ENCODE data around the gene NR3C1. TPM values are rescaled to one million over a fixed set of nuclear protein-coding genes. Genes with fewer than 3 reads are reported as not detected.

Gene NR3C1
- total RNA-seq, 1 experiment from 2014 or later, result 31.4 TPM

DNA sequence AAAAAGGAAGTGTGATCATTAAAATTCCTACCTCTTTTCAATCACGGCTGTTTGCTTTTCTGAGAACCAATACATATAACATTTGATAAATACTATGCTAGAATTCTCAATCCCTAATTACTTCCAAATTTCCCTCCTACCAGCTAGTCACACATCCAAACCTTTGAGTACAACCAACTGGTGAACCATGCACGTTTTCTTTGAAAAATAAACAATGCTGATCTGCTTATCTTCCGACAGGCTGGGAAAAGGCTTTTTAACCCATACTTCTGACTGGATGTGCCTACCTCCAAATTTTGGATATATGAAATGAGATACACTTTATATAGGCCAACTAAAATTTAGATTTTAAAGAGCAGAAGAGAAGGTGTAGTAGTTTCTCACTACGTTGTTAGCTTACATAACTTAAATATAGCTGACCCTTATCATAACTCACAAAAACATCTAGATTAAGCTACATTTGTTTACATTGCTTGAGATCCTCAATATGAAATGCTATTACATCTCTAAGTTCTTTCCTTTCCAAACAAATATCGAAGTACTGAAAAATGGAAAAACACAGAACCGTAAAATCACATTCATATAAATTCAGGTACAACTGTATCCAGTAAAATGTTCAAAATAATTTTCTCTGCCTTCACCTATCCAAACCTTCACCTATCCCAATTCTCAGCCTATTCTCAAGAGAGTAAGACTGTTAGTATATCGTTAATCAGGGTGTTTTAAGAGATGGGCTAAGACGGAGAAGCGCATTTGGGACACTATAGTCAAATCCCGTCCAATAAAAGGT, 2.1 kb downstream of the NR3C1 start:
- H4K91ac ChIP-seq (ENCODE audit: insufficient read length, low read depth, low read length), result no peak overlapping the region
- no peak overlapping the region for H2BK15ac ChIP-seq (ENCODE audit: low read depth, low read length)
- peaks cover 8% of the 10 kb centered on the region for H3K4me1 ChIP-seq (ENCODE audit: insufficient read depth, low read length)
- no peak overlapping the region for H3K56ac ChIP-seq (ENCODE audit: insufficient read length, low read depth, low read length)
- no peak overlapping the region for H2AK5ac ChIP-seq (ENCODE audit: insufficient read length, low read length)
- no peak overlapping the region for H2BK5ac ChIP-seq (ENCODE audit: insufficient read length, low read length)
- H3K9ac ChIP-seq (ENCODE audit: extremely low read depth, insufficient read length, low read length), result no peak overlapping the region
- H3K4me2 ChIP-seq (ENCODE audit: insufficient read depth, insufficient read length, low read length), result peak overlapping the region; percentile 91
- peaks cover 23% of the 10 kb centered on the region for H3K23me2 ChIP-seq (ENCODE audit: insufficient read length, low read depth, low read length, poor library complexity, severe bottlenecking)
- peaks cover 0 to 12% (median 0%) of the 10 kb centered on the region in 3 experiments; a peak in 3 of 7 replicates for H3K36me3 Mint-ChIP-seq (ENCODE audit: insufficient read depth in 1 of 3, low read depth in 3 of 3)
- no peak for DNase-seq
- no peaks in the 10 kb centered on the region for H3K79me2 ChIP-seq (ENCODE audit: insufficient read depth, low read length)
- no peak overlapping the region for H2BK12ac ChIP-seq (ENCODE audit: insufficient read length, low read depth, low read length)
- no peaks in the 10 kb centered on the region for H3K9me3 ChIP-seq (ENCODE audit: control insufficient read depth, low read depth, low read length)
- H3K27ac ChIP-seq (ENCODE audit: insufficient read length, low read depth, low read length), result no peak overlapping the region
- peaks cover 24% of the 10 kb centered on the region for H3K27me3 Mint-ChIP-seq (ENCODE audit: low read depth)
- H2AFZ ChIP-seq (ENCODE audit: low read length), result no peak overlapping the region
- no peak overlapping the region; a peak in 1 of 7 replicates for H3K27ac Mint-ChIP-seq
- WGBS (ENCODE audit: extremely low coverage, insufficient read length, low lambda C conversion rate), result no CpG with 5 or more reads among the region's 10 CpGs
- H3K4me1 Mint-ChIP-seq, result peaks cover 54 to 55% of the 10 kb centered on the region in 2 experiments
- no peak overlapping the region for H4K5ac ChIP-seq (ENCODE audit: insufficient read length, low read depth, low read length)
- H3K23ac ChIP-seq (ENCODE audit: insufficient read length, low read depth, low read length), result no peak overlapping the region
- no peak overlapping the region for H4K8ac ChIP-seq (replicated peaks; ENCODE audit: insufficient read length, low read depth, low read length)
- H3K14ac ChIP-seq (ENCODE audit: insufficient read depth, low read length), result no peak overlapping the region
- H3K79me1 ChIP-seq (ENCODE audit: insufficient read depth, low read depth, low read length, poor library complexity, severe bottlenecking), result no peaks in the 10 kb centered on the region
- H3T11ph ChIP-seq (ENCODE audit: low read length), result no peak overlapping the region
- no peak overlapping the region for H2BK120ac ChIP-seq (ENCODE audit: low read depth, low read length, poor library complexity, severe bottlenecking)
- H2BK20ac ChIP-seq (ENCODE audit: low read depth, low read length, poor library complexity, severe bottlenecking), result no peak overlapping the region
- H3K18ac ChIP-seq (ENCODE audit: insufficient read length, low read depth, low read length), result no peak overlapping the region
- H3K9me3 Mint-ChIP-seq, result no peaks in the 10 kb centered on the region
- no peaks in the 10 kb centered on the region for H4K20me1 ChIP-seq (ENCODE audit: control insufficient read depth, insufficient read depth, insufficient read length)
- TF ChIP-seq, protein P1, sequence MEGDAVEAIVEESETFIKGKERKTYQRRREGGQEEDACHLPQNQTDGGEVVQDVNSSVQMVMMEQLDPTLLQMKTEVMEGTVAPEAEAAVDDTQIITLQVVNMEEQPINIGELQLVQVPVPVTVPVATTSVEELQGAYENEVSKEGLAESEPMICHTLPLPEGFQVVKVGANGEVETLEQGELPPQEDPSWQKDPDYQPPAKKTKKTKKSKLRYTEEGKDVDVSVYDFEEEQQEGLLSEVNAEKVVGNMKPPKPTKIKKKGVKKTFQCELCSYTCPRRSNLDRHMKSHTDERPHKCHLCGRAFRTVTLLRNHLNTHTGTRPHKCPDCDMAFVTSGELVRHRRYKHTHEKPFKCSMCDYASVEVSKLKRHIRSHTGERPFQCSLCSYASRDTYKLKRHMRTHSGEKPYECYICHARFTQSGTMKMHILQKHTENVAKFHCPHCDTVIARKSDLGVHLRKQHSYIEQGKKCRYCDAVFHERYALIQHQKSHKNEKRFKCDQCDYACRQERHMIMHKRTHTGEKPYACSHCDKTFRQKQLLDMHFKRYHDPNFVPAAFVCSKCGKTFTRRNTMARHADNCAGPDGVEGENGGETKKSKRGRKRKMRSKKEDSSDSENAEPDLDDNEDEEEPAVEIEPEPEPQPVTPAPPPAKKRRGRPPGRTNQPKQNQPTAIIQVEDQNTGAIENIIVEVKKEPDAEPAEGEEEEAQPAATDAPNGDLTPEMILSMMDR (conservative IDR thresholded peaks at IDR 0.05), result no peak
- H3K4me3 Mint-ChIP-seq, result peak overlapping the region; percentile 82 to 84
- peaks cover 10% of the 10 kb centered on the region; the same call in 1 of the 2 replicates for H3K27me3 ChIP-seq (ENCODE audit: insufficient read depth, low read length)
- no peak overlapping the region for H3K4ac ChIP-seq (ENCODE audit: low read depth, low read length)

All from H9 (cell line).